GM04504 (cell line): ENCODE measurements around the gene NSMCE1.
A peak's percentile ranks its signal among the peaks of the same experiment; 100 is the strongest.

Experiments used
- DNase-seq: peaks from one replicate; pipeline ENCODE4 v3.0.0-alpha.2; 2012; ENCODE audit warnings: low read depth

NSMCE1 gene

DNA sequence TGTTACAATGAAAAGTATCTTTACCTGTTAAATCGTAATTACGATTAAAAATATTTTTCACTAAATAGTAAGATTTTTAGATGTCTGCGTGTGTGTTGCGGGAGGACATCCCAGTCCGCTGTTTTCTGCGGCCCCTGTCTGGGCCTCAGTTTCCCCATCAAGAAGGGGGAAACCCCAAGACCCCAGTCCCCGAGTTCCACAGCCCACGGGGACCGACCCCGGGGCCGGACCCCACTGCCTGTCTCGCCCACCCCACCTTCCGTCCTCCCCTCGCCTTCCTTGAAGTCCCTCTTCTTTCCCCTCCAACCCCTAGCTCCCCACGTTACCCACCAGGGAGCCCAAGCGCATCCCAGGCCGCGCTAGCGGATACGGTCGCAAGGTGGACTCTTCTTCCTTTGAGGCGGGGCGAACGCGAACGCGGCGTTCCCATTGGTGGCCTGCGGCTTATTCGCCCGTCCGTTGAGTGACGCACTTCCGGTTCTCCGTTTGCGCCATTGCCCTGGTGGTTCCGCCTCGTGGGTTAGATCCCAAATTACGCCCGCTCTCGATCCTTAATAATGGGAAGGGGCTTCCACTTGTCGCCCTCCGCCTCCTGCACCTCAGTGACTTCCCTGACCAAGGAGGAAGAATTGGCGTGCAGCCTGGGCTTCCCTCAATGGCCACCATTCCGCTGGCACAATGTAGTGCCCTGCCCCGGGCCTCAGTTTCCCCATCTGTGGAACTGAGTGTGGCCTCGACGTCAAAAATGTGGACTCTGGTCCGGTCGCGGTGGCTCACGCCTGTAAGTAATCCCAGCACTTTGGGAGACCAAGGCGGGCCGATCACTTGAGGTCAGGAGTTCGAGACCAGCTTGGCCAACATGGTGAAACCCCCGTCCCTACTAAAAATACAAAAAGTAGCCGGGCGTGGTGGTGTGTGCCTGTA lies at the start of gene NSMCE1:
NSMCE1 (minus strand) TSS at position 397 of the 924 bp plus-strand sequence. CDS start 11,202 bp downstream, outside the sequence.
- DNase-seq, result peak; percentile 89

GRCh38 chr16:27317738-27318391 lies 49.3 kb upstream of the NSMCE1 start:
- no peak for DNase-seq

GRCh38 chr16:27317320-27317719 lies 48.7 kb upstream of the NSMCE1 start:
- no peak for DNase-seq

- no peak for DNase-seq
Observed at GRCh38 chr16:27316038-27316680, 47.6 kb upstream of the NSMCE1 start.

- DNase-seq, result no peak
Observed at GRCh38 chr16:27315333-27316037, 46.9 kb upstream of the NSMCE1 start.

- no peak for DNase-seq
Observed at GRCh38 chr16:27314986-27315332, 46.4 kb upstream of the NSMCE1 start.

DNA sequence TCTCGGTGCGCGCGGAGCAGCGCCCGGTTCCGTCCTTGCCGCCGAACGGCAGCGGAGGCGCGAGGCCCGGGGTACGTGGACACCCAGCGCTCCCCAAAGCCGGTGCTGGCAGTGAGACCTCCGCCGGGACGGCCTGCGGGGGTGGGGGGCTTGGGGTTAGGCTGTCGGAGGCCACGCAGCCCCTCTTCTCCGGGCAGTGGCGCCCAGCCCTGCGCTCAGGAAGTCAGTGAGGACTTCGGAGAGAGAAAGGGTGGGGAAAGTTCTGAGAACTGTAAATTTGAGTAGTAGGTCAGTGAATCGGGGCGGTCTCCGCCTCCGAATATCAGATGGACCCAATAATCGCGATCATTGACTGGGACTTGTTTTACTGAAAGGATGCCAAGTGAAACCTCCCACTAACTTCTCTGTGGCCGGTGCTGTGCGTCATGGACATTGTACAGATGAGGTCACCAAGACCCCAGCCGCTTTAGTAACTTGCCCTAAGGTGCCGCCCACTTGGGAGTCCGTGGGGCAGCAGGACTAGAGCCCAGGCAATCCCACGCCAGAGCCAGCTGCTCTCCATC lies 45.7 kb upstream of the NSMCE1 start:
- peak; percentile 68 for DNase-seq

DNA sequence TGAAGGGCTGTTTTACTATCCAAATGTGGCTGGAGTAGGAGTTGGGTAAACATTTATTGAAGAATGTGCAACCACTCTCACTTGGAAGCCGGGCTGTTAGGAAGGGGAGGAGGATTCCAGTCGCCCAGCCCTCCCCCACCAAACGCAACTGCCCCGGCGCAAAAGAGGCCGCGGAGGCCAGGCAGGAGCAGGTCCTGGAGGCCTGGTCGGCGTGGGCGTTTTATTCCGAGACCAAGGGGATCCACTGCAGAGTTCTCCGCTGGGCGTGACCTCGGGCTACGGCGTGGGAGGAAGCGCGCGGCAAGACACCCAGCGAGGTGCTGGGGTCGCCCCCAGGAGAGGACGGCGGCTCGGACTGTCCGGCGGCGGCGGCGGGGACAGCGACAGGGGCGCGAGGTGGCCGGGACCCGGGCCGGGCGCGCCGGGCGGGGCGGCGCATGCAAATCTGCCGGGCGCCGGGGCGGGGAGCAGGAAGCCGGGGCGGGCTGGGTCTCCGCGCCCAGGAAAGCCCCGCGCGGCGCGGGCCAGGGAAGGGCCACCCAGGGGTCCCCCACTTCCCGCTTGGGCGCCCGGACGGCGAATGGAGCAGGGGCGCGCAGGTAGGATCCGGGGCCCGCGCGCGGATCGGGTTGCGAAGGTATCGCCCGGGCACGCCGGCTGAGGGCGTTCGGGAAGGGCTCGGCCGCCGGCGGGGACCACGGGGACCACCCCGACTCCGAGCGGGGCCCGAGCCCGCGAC lies 45.0 kb upstream of the NSMCE1 start, which contains the start of gene IL4R:
IL4R (plus strand) TSS at position 553 of the 739 bp plus-strand sequence. CDS start 26,230 bp downstream, outside the sequence.
- DNase-seq, result peak; percentile 58

GRCh38 chr16:27312580-27313421 lies 44.2 kb upstream of the NSMCE1 start:
- no peak for DNase-seq

GRCh38 chr16:27311897-27312303 lies 43.3 kb upstream of the NSMCE1 start:
- DNase-seq, result no peak

- no peak for DNase-seq
Observed at GRCh38 chr16:27311448-27311830, 42.9 kb upstream of the NSMCE1 start.

DNA sequence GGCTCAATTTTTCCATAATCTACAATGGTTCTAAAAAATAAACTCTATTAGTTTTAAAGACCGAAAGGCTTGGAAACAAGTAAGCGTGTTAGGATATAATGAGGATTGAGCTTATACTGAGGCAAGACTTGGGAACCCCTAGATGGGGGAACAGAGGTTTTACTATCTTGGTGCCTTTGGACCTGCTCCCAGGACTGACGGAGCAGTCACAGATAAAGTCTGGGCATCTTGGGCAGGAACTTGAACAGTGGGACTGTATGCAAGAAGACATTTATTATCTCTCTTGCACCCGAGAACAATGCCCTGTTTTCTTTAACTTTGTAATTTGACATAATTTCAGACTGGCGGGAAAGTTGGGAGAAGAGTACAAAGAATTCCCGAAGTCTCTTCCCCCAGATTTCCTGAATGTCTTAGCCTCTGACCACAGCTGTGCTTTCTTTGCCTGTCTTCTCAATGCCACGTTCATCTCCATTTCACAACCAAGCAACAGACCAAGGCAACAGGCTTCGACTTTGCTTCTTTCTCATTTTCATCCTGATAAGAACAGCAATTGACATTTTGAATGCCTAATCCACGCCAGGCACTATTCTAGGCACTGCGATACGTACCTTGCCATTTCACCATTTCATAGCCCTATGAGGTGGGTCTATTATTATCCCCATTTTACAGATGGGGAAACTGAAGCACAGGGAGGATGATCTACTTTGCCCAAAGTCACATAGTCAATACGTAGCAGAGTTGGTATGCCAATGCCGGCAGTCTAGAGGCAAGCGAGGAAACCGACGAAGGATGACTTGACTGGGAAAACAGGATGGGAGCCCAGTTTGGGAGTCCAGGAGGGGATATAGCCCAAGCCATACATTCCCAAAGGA lies 42.2 kb upstream of the NSMCE1 start:
- no peak for DNase-seq

DNA sequence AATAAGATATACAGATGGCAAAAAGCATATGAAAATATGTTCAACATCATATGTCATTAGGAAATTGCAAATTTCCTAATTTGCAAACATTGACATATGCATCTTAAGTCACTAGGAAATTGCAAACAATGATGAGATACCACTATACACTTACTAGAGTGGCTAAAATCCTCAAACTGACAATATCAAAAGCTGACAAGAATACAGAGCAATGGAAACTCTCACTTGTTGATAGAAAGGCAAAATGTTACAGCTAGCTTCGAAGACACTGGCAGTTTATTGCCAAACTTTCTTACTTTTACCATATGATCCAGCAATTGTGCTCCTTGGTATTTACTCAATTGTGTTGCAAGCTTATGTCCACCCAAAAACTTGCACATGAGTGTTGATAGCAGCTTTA lies 40.2 kb upstream of the NSMCE1 start:
- DNase-seq, result no peak

DNA sequence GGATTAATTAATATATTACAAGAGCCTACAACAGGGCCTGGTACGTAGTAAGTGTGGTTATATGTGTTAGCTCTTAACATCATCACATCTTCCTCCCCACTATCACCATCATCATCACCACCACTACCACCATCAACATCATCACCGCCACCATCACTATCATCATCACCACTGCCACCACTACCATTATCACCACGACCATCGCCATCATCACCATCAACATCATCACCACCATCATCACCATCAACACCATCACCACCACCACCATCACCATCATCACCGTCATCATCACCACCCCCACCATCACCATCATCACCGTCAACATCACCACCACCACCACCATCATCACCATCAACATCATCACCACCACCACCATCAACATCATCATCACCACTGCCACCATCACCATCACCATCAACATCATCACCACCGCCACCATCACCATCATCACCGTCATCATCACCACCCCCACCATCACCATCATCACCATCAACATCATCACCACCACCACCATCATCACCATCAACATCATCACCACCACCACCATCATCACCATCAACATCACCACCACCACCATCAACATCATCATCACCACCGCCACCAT lies 37.4 kb upstream of the NSMCE1 start:
- DNase-seq, result no peak

GRCh38 chr16:27304881-27305745 lies 36.5 kb upstream of the NSMCE1 start:
- DNase-seq, result no peak

DNA sequence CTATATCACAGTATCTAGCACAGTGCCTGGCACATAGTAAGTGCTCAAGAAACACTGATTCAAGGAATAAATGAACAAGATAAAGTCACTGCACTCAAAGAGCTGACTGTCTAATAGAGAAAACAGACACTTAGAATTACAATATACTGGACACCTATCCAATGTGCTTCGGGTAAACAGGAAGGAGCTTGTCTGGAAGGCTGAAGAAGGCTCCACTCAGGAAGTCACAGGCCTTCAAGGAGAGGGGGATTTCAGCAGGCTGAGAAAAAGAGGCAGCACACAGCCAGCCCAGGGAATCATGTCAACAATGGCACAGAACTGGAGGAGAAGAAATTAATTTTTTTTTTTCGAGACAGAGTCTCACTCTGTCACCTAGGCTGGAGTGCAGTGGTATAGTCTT lies 35.5 kb upstream of the NSMCE1 start:
- no peak for DNase-seq

DNA sequence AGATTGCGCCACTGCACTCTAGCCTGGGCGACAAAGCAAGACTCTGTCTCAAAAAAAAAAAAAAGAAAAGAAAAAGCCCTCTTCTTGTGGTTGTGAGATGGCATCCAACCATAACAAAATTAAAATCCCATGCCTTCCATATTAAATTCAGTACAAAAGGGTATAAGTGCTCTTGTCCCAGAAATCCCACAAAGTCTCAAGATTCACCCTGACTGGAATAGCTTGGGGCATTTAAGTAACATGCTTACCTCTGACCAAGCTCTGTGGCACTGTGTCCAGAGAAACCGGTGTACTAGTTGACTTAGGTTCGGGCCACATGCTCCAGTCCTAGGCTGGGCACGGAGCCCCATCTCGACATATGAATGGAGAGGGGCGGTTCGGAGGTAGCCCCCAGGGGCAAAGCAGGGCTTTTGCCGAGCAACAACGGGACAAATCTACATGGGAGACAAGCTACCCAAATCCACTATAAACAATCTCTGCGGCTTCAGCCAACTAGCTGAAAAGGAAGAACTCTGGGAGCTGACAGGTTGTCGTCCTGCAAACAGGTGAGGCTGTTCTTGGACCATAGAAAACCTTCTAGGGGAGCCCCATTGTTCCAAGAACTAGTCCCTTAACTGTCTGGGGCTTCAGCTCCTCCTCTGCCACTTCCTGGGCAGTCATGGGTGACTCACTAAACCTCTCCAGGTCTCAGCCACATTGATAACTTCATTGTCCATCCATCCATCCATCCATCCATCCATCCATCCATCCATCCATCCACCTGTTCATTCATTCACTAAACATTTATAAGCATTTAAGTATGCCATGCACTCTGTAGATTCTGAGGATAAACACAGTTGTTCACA lies 34.9 kb upstream of the NSMCE1 start:
- DNase-seq, result no peak
